Mesenchymal stem cell (in vitro differentiated cells and primary cell): ENCODE data around the gene SURF4.

Source experiments
- DNase-seq: peaks from one replicate; pipeline ENCODE4 v3.0.0-alpha.2; 2013
- H2AFZ ChIP-seq: one replicate; pipeline ENCODE4 v1.6.1; 2013; ENCODE audit warnings: low read depth, mild to moderate bottlenecking, control low read depth, inconsistent platforms, low read length, moderate library complexity
- H2AK5ac ChIP-seq: 2 replicates; pipeline ENCODE4 v1.6.1; 2013; ENCODE audit warnings: low read length, moderate library complexity, mild to moderate bottlenecking, inconsistent platforms; ENCODE audit not compliant: severe bottlenecking
- H2BK120ac ChIP-seq: one replicate; pipeline ENCODE4 v1.6.1; 2013; ENCODE audit warnings: low read depth, mild to moderate bottlenecking, inconsistent platforms, low read length, moderate library complexity
- H2BK12ac ChIP-seq, 2 experiments: one replicate each; pipeline ENCODE4 v1.6.1; 2013; ENCODE audit warnings: inconsistent platforms in 2 of 2, low read length in 2 of 2, mild to moderate bottlenecking in 2 of 2, moderate library complexity in 2 of 2, control low read depth in 1 of 2
- H2BK15ac ChIP-seq: one replicate; pipeline ENCODE4 v1.6.1; 2013; ENCODE audit warnings: mild to moderate bottlenecking, low read depth, inconsistent platforms; ENCODE audit not compliant: poor library complexity, severe bottlenecking
- H2BK5ac ChIP-seq: 2 replicates; pipeline ENCODE4 v1.6.1; 2013; ENCODE audit warnings: low read depth, mild to moderate bottlenecking, low read length, control low read depth, inconsistent platforms; ENCODE audit not compliant: poor library complexity, severe bottlenecking
- H3K14ac ChIP-seq, 2 experiments: one replicate each; pipeline ENCODE4 v1.6.1; 2013; ENCODE audit warnings: inconsistent platforms in 2 of 2, low read length in 2 of 2, control low read depth in 1 of 2, mild to moderate bottlenecking in 1 of 2, moderate library complexity in 1 of 2
- H3K18ac ChIP-seq, 2 experiments: one replicate each; pipeline ENCODE4 v1.6.1; 2013; ENCODE audit warnings: inconsistent platforms in 2 of 2, low read length in 2 of 2, control low read depth in 1 of 2, low read depth in 1 of 2, mild to moderate bottlenecking in 1 of 2
- H3K23ac ChIP-seq, 2 experiments: one replicate each; pipeline ENCODE4 v1.6.1; 2013; ENCODE audit warnings: inconsistent platforms in 2 of 2, low read length in 2 of 2, mild to moderate bottlenecking in 2 of 2, moderate library complexity in 2 of 2, control low read depth in 1 of 2
- H3K27ac ChIP-seq: 2 replicates; pipeline ENCODE4 v1.5.1; 2013; ENCODE audit warnings: mild to moderate bottlenecking, moderate library complexity, low read length, control low read depth, inconsistent platforms; ENCODE audit not compliant: poor library complexity, severe bottlenecking
- H3K27me3 ChIP-seq, 2 experiments: 2 replicates each; pipeline versions ENCODE4 v1.6.1 to v1.7.0; 2013; ENCODE audit warnings: low read length in 2 of 2, mild to moderate bottlenecking in 2 of 2, moderate library complexity in 2 of 2, control low read depth in 1 of 2, inconsistent platforms in 1 of 2; ENCODE audit not compliant: control insufficient read depth in 1 of 2, insufficient read depth in 1 of 2
- H3K36me3 ChIP-seq, 2 experiments: 2 replicates each; pipeline versions ENCODE4 v1.6.1 to v1.7.0; 2013; ENCODE audit warnings: low read length in 2 of 2, control low read depth in 1 of 2, inconsistent platforms in 1 of 2, low read depth in 1 of 2, mild to moderate bottlenecking in 1 of 2; ENCODE audit not compliant: insufficient read depth in 2 of 2, control insufficient read depth in 1 of 2
- H3K4ac ChIP-seq, 2 experiments: one replicate each; pipeline ENCODE4 v1.6.1; 2013; ENCODE audit warnings: inconsistent platforms in 2 of 2, low read length in 2 of 2, mild to moderate bottlenecking in 2 of 2, moderate library complexity in 2 of 2, control low read depth in 1 of 2, low read depth in 1 of 2
- H3K4me1 ChIP-seq: 2 replicates; pipeline ENCODE4 v1.6.1; 2013; ENCODE audit warnings: low read depth, low read length, control low read depth; ENCODE audit not compliant: control insufficient read depth, insufficient read depth
- H3K4me2 ChIP-seq: 2 replicates; pipeline ENCODE4 v1.6.1; 2013; ENCODE audit warnings: low read length, mild to moderate bottlenecking, inconsistent platforms; ENCODE audit not compliant: poor library complexity, severe bottlenecking
- H3K4me3 ChIP-seq, 2 experiments: 2 replicates each; pipeline versions ENCODE4 v1.5.1 to v1.7.0; 2013; ENCODE audit warnings: low read length in 2 of 2, mild to moderate bottlenecking in 2 of 2, control low read depth in 1 of 2, low read depth in 1 of 2; ENCODE audit not compliant: insufficient read depth in 1 of 2
- H3K79me1 ChIP-seq: replicated peaks from 2 replicates; pipeline ENCODE4 v1.6.1; 2013; ENCODE audit warnings: mild to moderate bottlenecking, control low read depth, low read length, inconsistent platforms; ENCODE audit not compliant: poor library complexity, severe bottlenecking
- H3K9ac ChIP-seq: 2 replicates; pipeline ENCODE4 v1.7.0; 2013; ENCODE audit warnings: mild to moderate bottlenecking, low read length, moderate library complexity
- H3K9me3 ChIP-seq: 2 replicates; pipeline ENCODE4 v1.7.0; 2013; ENCODE audit warnings: mild to moderate bottlenecking, low read length; ENCODE audit not compliant: control insufficient read depth
- H4K8ac ChIP-seq: one replicate; pipeline ENCODE4 v1.6.1; 2013; ENCODE audit warnings: inconsistent platforms, mild to moderate bottlenecking, low read length, moderate library complexity
- H4K91ac ChIP-seq: one replicate; pipeline ENCODE4 v1.6.1; 2013; ENCODE audit warnings: mild to moderate bottlenecking, low read length, inconsistent platforms
- WGBS: methylation state at CpG from one replicate; pipeline ENCODE4 v1.1.7; 2013; ENCODE audit warnings: mixed read lengths; 5-methylcytosine and 5-hydroxymethylcytosine counted together

The SURF4 gene

GRCh38 chr9:133345596-133345995 is 30.3 kb downstream of the SURF4 start:
- Histone ChIP-seq H3K4ac (no peak overlapping the region), H4K91ac (no peak overlapping the region), H3K9me3 (no peaks in the 10 kb centered on the region), H2BK15ac (no peak overlapping the region), H2BK5ac (no peak overlapping the region), H3K9ac (peak overlapping the region; percentile 100), H3K79me1 (peaks cover 41% of the 10 kb centered on the region), H3K27me3 (no peaks in the 10 kb centered on the region), H2BK12ac (no peak overlapping the region), H4K8ac (no peak overlapping the region), H3K4me3 (no peak overlapping the region), H2BK120ac (no peak overlapping the region), H3K4me2 (no peak overlapping the region), H3K36me3 (peaks cover 74% of the 10 kb centered on the region in 2 experiments), H3K14ac (no peak overlapping the region), H2AK5ac (no peak overlapping the region), H3K18ac (no peak overlapping the region), H2AFZ (no peak overlapping the region), H3K4me1 (peaks cover 25% of the 10 kb centered on the region), H3K23ac (no peak overlapping the region), H3K27ac (no peak overlapping the region)
- 97% methylated on average over 6 of the region's 6 CpGs for WGBS
- no peak for DNase-seq

GRCh38 chr9:133344979-133345378 is 30.9 kb downstream of the SURF4 start:
- H4K8ac ChIP-seq = no peak overlapping the region
- no peak overlapping the region for H3K4ac ChIP-seq
- no peaks in the 10 kb centered on the region for H3K9me3 ChIP-seq
- H3K4me2 ChIP-seq = no peak overlapping the region
- H2BK120ac ChIP-seq = no peak overlapping the region
- H4K91ac ChIP-seq = no peak overlapping the region
- no peak overlapping the region for H2AFZ ChIP-seq
- no peak overlapping the region for H3K9ac ChIP-seq
- no peak for DNase-seq
- WGBS = 98% methylated on average over 12 of the region's 12 CpGs
- H3K4me3 ChIP-seq = no peak overlapping the region
- no peak overlapping the region for H3K27ac ChIP-seq
- no peak overlapping the region for H2BK12ac ChIP-seq
- H3K23ac ChIP-seq = no peak overlapping the region
- no peaks in the 10 kb centered on the region for H3K27me3 ChIP-seq
- H3K18ac ChIP-seq = no peak overlapping the region
- no peak overlapping the region for H2AK5ac ChIP-seq
- peaks cover 74% of the 10 kb centered on the region in 2 experiments for H3K36me3 ChIP-seq
- H3K4me1 ChIP-seq = peaks cover 22% of the 10 kb centered on the region
- no peak overlapping the region for H2BK15ac ChIP-seq
- no peak overlapping the region for H3K14ac ChIP-seq
- H3K79me1 ChIP-seq = peaks cover 41% of the 10 kb centered on the region
- H2BK5ac ChIP-seq = no peak overlapping the region

- Histone ChIP-seq H4K8ac (no peak overlapping the region), H3K14ac (no peak overlapping the region), H2BK120ac (no peak overlapping the region), H3K79me1 (peaks cover 41% of the 10 kb centered on the region), H3K36me3 (peaks cover 71 to 74% of the 10 kb centered on the region in 2 experiments), H3K4me1 (peaks cover 17% of the 10 kb centered on the region), H3K4me3 (no peak overlapping the region), H2BK12ac (no peak overlapping the region), H3K23ac (no peak overlapping the region), H3K9ac (no peak overlapping the region), H2AFZ (no peak overlapping the region), H3K4me2 (no peak overlapping the region), H2BK5ac (no peak overlapping the region), H2AK5ac (no peak overlapping the region), H3K4ac (no peak overlapping the region), H3K27ac (no peak overlapping the region), H3K9me3 (no peaks in the 10 kb centered on the region), H3K27me3 (no peaks in the 10 kb centered on the region), H3K18ac (no peak overlapping the region), H2BK15ac (no peak overlapping the region), H4K91ac (no peak overlapping the region)
- 99% methylated on average over 18 of the region's 19 CpGs for WGBS
- no peak for DNase-seq
These were observed 31.8 kb downstream of the SURF4 start for GRCh38 chr9:133344071-133344470.

- Histone ChIP-seq H2BK15ac (no peak overlapping the region), H2BK120ac (no peak overlapping the region), H4K91ac (no peak overlapping the region), H2BK12ac (no peak overlapping the region), H2AFZ (no peak overlapping the region), H3K36me3 (peaks cover 71 to 82% of the 10 kb centered on the region in 2 experiments), H3K14ac (no peak overlapping the region), H4K8ac (no peak overlapping the region), H3K27ac (no peak overlapping the region), H3K27me3 (no peaks in the 10 kb centered on the region), H3K9ac (no peak overlapping the region), H3K4ac (no peak overlapping the region), H3K79me1 (peaks cover 41% of the 10 kb centered on the region), H2AK5ac (no peak overlapping the region), H3K9me3 (no peaks in the 10 kb centered on the region), H3K23ac (no peak overlapping the region), H2BK5ac (no peak overlapping the region), H3K4me1 (peaks cover 16% of the 10 kb centered on the region), H3K4me3 (no peak overlapping the region), H3K4me2 (no peak overlapping the region), H3K18ac (no peak overlapping the region)
- 85% methylated on average over 11 of the region's 11 CpGs for WGBS
- no peak for DNase-seq
These were observed 33.3 kb downstream of the SURF4 start for GRCh38 chr9:133342570-133342969.
